IMR-90 (cell line): ENCODE data around the gene MPG.

Experiments used
- BHLHE40 ChIP-seq: fragments of 150-350 bp; IDR thresholded peaks from 2 replicates; pipeline ENCODE4 v1.6.1; 2016; ENCODE audit warnings: mild to moderate bottlenecking, low read depth, low read length
- CEBPB ChIP-seq: IDR thresholded peaks from 2 replicates; pipeline ENCODE4 v1.6.1; 2012; ENCODE audit warnings: low read depth, low read length, improper control_type of control experiment
- CHD1 ChIP-seq: IDR thresholded peaks from 2 replicates; pipeline ENCODE4 v1.6.1; 2012; ENCODE audit warnings: low read depth, low read length, improper control_type of control experiment
- CTCF ChIP-seq: conservative IDR thresholded peaks from 2 replicates; pipeline ENCODE4 v1.5.1; 2012; ENCODE audit warnings: mild to moderate bottlenecking, low read depth, low read length, improper control_type of control experiment
- FOS ChIP-seq: fragments of 150-350 bp; IDR thresholded peaks from 2 replicates; pipeline ENCODE4 v1.6.1; 2016; ENCODE audit warnings: low read depth, low read length
- MAZ ChIP-seq: IDR thresholded peaks from 2 replicates; pipeline ENCODE4 v1.6.1; 2012; ENCODE audit warnings: low read depth, mild to moderate bottlenecking, low read length, improper control_type of control experiment, moderate library complexity, borderline replicate concordance
- MXI1 ChIP-seq: IDR thresholded peaks from 2 replicates; pipeline ENCODE4 v1.6.1; 2012; ENCODE audit warnings: low read depth, mild to moderate bottlenecking, low read length, moderate library complexity, borderline replicate concordance
- NFE2L2 ChIP-seq: fragments of 150-350 bp; IDR thresholded peaks from 2 replicates; pipeline ENCODE4 v1.6.1; 2016; ENCODE audit warnings: low read depth, mild to moderate bottlenecking, low read length
- POLR2A ChIP-seq: IDR thresholded peaks from 2 replicates; pipeline ENCODE4 v1.6.1; 2012; ENCODE audit warnings: mild to moderate bottlenecking, low read depth, low read length
- RAD21 ChIP-seq: IDR thresholded peaks from 2 replicates; pipeline ENCODE4 v1.6.1; 2012; ENCODE audit warnings: low read length, improper control_type of control experiment
- RCOR1 ChIP-seq: IDR thresholded peaks from 2 replicates; pipeline ENCODE4 v1.6.1; 2012; ENCODE audit warnings: mild to moderate bottlenecking, low read length, improper control_type of control experiment; ENCODE audit not compliant: insufficient replicate concordance
- RFX5 ChIP-seq: IDR thresholded peaks from 2 replicates; pipeline ENCODE4 v1.8.0; 2012; ENCODE audit warnings: low read depth, mild to moderate bottlenecking, low read length, moderate library complexity
- SMC3 ChIP-seq: fragments of 150-350 bp; IDR thresholded peaks from 2 replicates; pipeline ENCODE4 v1.6.1; 2016; ENCODE audit warnings: low read depth, mild to moderate bottlenecking, antibody characterized with exemption, low read length, moderate library complexity

GRCh38 chr16:75580-76501, 2.2 kb upstream of the MPG start:
- TF ChIP-seq CTCF: peak; percentile 55
- no peak for TF ChIP-seq RCOR1
- TF ChIP-seq POLR2A: no peak
- no peak for TF ChIP-seq BHLHE40
- no peak for TF ChIP-seq CHD1
- no peak for TF ChIP-seq FOS
- peak; percentile 40; the same call in 1 of the 2 replicates for TF ChIP-seq RAD21
- TF ChIP-seq CEBPB: peak; percentile 100
- TF ChIP-seq MAZ: peak; percentile 83
- no peak for TF ChIP-seq NFE2L2
- peak; percentile 25; the same call in 1 of the 2 replicates for TF ChIP-seq SMC3
- no peak for TF ChIP-seq RFX5
- TF ChIP-seq MXI1: no peak
